Epithelial cell of esophagus (primary cell): ENCODE measurements around the gene ITSN1.

Experiments
- DNase-seq: peaks from one replicate; pipeline ENCODE4 v3.0.0; 2010; ENCODE audit warnings: low read depth
- H3K4me3 ChIP-seq: 2 replicates; pipeline ENCODE4 v1.5.1; 2011; ENCODE audit warnings: mild to moderate bottlenecking, low read length, control low read depth
- TF ChIP-seq, protein P1 (sequence below): IDR thresholded peaks from 2 replicates; pipeline ENCODE4 v1.5.1; 2011; ENCODE audit warnings: low read depth, mild to moderate bottlenecking, low read length, control low read depth, inconsistent platforms; ENCODE audit not compliant: insufficient read depth; ENCODE audit errors: missing control alignments

The ITSN1 gene

DNA sequence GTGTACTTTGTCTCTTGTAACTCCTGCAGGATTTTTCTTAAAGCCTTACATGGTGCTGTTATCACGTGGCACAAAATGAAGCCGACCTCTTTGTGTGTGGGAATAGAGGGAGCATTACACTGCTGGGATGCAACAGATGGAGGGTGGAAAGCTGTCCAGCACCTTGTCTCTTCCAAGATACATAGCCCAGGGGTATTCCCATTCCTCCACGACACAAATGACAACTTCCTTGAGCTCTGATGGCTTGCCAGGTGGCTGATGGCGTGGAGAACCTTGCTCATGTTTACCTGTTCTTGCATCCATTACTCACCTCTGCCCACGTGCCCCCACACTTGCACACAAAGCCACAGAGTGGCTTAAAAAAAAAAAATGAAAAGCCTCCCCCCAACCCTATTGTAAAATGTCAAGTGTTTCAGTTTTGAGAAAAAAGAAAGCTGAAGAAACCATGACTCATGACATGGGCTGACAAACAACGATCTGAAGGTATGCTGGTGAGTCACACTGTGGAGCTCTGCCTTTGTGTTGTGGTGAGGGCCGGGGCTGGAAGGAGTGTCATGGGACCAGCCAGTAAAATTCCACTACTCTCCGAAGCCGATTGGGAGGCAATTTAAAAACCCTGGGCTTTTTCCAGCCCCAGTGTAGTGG lies 305.3 kb downstream of the ITSN1 start:
- peak; percentile 98 for DNase-seq
- peak overlapping the region; percentile 27 for H3K4me3 ChIP-seq

DNA sequence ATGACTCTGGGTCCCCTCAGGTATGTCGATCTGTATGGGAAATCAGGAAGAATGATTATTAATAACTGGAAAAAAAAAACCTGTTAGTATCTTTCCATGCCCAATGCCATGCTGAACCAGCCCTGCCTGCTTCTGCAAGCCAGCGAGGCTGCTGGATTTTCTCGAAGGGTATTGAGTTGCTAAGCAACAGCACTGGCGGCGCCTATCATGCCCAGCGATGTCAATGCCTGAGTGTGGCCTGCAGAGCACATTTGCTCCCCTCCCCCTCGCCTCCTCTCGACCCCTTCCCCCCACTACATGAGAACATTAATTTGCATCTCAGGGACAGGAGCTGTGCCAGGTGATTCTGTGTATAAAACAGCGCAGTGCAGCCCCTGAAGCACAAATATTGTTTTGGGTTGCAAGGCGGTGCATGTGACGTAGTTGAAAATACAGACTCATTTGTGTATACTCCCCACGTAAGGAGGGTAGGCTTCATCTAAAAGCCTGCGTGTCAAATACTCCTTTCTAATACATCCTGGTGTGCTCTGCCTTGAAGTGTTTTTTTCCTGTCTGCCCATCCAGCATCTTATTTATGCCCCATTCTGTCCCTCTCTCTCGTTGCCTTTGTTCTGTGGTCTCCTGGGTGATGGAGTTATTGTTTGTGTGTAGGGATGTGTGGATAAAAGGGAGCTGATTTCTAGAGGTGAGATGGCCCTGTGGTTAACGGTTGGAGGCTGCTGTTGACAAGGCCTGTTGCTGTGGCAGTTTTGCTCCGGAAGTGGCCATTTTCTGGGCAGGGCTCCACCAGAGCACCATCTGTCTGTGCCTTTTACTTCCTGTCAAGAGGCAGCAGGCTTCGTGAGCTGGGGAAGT lies 306.0 kb downstream of the ITSN1 start:
- TF ChIP-seq, protein P1, sequence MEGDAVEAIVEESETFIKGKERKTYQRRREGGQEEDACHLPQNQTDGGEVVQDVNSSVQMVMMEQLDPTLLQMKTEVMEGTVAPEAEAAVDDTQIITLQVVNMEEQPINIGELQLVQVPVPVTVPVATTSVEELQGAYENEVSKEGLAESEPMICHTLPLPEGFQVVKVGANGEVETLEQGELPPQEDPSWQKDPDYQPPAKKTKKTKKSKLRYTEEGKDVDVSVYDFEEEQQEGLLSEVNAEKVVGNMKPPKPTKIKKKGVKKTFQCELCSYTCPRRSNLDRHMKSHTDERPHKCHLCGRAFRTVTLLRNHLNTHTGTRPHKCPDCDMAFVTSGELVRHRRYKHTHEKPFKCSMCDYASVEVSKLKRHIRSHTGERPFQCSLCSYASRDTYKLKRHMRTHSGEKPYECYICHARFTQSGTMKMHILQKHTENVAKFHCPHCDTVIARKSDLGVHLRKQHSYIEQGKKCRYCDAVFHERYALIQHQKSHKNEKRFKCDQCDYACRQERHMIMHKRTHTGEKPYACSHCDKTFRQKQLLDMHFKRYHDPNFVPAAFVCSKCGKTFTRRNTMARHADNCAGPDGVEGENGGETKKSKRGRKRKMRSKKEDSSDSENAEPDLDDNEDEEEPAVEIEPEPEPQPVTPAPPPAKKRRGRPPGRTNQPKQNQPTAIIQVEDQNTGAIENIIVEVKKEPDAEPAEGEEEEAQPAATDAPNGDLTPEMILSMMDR = no peak
- peak; percentile 75 for DNase-seq
- H3K4me3 ChIP-seq = peak overlapping the region; percentile 9

More for the DNA sequence above, 305.3 kb downstream of the ITSN1 start:
- TF ChIP-seq, protein P1 = no peak

DNA sequence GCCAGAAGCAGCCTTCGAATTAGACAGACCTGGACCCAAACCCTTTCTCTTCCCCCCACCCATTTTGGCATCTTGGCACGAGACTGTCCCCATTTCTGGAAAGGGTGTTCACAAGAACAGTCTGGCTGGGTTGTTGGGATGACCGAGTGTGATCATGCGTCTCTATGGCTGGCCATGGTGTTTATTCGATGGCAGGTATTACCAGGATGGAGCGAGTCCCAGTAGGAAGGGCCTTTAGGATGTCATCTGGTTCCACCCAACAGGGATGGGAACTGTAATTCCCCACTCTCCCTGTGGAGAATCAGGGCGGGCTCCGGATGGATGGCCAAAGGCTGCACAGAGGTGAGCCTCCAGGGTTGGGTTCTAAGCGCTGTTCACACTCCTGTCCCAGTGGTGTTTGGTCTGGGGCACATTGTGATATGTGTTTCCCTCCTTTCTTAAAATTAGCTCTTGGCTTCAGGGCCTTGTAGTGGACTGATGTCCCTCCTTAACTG lies 306.7 kb downstream of the ITSN1 start:
- no peak for DNase-seq
- H3K4me3 ChIP-seq = no peak overlapping the region
- TF ChIP-seq, protein P1 = no peak
